Retinal pigment epithelial cell (primary cell): Measurements from ENCODE around the gene CLDN10.
A peak's percentile ranks its signal among the peaks of the same experiment; 100 is the strongest.

ENCODE experiments used
- DNase-seq: peaks from one replicate; pipeline ENCODE4 v3.0.0-alpha.2; 2010; ENCODE audit warnings: low read depth
- H3K4me3 ChIP-seq: 2 replicates; pipeline ENCODE4 v1.5.1; 2011; ENCODE audit warnings: mild to moderate bottlenecking, low read length, control low read depth, moderate library complexity
- TF ChIP-seq, protein P1 (sequence below): conservative IDR thresholded peaks from 2 replicates; pipeline ENCODE4 v1.5.1; 2011; ENCODE audit warnings: low read depth, low read length, control low read depth, inconsistent platforms

CLDN10 gene, protein sequence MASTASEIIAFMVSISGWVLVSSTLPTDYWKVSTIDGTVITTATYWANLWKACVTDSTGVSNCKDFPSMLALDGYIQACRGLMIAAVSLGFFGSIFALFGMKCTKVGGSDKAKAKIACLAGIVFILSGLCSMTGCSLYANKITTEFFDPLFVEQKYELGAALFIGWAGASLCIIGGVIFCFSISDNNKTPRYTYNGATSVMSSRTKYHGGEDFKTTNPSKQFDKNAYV

DNA sequence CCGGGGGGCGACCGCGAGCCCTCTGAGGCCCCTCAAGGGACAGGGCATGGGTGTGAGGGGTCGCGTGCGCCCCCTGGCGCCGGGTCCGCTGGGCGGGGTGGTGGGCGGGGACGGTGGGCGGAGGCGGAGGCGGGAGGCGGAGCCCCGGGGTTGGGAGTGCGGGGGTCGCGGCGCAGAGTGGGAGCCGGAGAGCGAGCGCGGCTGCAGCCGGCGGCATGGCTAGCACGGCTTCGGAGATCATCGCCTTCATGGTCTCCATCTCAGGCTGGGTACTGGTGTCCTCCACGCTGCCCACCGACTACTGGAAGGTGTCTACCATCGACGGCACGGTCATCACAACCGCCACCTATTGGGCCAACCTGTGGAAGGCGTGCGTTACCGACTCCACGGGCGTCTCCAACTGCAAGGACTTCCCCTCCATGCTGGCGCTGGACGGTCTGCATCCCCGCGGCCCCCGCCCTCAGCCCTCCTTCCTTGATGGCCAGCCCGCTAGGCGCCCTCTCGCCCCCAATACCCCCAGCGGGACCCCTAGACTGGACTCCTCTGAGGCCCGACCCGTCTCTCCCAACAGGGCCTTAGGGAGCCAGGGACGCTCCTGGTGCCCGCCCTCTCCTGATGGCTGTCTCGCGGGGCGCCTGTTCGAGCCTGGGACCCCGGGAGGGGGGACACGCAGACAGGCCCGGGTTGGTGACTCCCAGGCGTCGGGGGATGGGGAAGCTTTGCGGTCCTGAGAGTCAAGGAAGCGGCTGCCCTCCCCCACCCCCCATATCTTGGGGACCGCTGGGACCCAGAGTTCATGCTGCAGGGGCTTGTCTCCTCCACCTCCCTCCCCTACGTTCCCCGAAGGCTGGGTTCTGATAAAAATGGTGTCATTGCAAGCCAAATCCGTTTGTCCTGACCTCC, at the start of gene CLDN10:
CLDN10 (plus strand) TSS at position 182 of the 903 bp plus-strand sequence; CDS start at position 216, 34 bp downstream.
- DNase-seq = no peak
- TF ChIP-seq, protein P1, sequence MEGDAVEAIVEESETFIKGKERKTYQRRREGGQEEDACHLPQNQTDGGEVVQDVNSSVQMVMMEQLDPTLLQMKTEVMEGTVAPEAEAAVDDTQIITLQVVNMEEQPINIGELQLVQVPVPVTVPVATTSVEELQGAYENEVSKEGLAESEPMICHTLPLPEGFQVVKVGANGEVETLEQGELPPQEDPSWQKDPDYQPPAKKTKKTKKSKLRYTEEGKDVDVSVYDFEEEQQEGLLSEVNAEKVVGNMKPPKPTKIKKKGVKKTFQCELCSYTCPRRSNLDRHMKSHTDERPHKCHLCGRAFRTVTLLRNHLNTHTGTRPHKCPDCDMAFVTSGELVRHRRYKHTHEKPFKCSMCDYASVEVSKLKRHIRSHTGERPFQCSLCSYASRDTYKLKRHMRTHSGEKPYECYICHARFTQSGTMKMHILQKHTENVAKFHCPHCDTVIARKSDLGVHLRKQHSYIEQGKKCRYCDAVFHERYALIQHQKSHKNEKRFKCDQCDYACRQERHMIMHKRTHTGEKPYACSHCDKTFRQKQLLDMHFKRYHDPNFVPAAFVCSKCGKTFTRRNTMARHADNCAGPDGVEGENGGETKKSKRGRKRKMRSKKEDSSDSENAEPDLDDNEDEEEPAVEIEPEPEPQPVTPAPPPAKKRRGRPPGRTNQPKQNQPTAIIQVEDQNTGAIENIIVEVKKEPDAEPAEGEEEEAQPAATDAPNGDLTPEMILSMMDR = peak; percentile 43
- peak within 1 kb of the TSS; percentile 44 for H3K4me3 ChIP-seq

DNA sequence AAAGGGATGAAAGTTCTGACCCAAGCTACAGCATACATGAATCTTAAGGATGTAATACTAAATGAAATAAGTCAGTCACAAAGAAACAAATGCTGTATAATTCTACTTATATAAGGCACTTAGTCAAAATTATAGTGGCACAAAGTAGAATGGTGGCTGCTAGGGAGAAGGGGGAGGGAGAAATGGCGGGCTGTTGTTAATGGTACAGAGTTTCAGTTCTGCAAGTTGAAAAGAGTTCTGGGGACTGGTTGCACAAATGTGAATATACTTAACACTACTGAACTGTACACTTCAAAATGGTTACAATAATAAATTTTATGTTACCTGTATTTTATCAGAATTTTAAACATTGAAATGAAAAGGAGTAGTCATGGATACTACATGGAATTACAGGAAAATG, 48.9 kb upstream of the CLDN10 start:
- no peak overlapping the region for H3K4me3 ChIP-seq
- TF ChIP-seq, protein P1 = no peak

DNA sequence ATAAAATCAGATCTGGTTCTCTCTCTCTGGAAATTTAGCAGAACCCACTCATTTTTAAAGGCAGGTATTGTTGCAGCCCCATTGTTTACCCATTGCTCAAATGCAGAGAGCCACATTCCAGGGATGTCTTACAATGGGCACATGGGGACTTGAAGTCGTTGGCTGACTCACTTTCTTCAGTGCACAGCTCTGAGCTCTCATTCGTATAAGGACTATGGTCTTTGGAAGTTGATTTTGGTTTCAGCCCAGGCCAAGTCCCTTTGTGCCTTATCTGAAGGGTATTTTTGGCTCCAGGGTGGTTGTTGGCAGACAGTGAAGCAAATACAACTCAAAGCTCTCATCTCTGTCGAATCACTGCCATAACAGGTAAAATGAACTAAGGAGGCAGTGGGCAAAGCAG, 47.3 kb upstream of the CLDN10 start:
- TF ChIP-seq, protein P1 = no peak
- no peak overlapping the region for H3K4me3 ChIP-seq
- DNase-seq = no peak

More for the DNA sequence above, 48.9 kb upstream of the CLDN10 start:
- DNase-seq = no peak

DNA sequence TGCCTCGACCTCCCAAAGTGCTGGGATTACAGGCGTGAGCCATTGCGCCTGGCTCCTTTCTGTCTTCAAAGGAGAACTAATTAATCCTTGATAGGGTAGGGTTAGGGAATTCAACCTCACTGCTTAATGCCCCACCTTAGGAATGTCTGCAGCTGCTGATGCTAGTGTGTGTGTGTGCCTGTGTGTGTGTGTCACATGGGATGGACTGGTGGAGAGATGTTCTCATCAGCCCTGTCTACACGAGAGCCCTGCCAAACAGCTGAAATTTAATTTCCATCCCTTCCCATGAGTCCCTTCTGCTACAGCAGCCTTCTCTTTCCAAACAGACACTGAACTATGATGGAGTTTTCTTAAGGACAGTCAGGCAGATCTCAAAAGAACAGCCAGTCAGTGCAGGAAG, 46.5 kb upstream of the CLDN10 start:
- DNase-seq = no peak
- TF ChIP-seq, protein P1 = no peak
- H3K4me3 ChIP-seq = no peak overlapping the region

DNA sequence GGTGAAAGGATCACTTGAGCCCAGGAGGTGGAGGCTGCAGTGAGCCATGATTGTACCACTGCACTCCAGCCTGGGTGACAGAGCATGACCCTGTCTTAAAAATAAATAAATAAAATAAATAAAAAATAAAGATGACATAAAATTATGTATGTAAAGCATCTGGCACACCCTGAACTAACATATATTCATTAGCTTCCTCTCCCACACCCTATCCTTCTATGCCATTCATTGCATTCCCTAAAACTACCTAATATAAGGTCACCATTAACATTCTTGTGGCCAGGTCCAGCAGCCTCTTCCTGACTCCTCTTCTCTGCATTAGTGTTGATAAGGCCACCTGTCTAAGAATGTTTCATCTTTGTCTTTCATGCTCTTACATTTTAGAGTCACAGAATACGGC, 44.5 kb upstream of the CLDN10 start:
- TF ChIP-seq, protein P1 = no peak
- DNase-seq = no peak
- no peak overlapping the region for H3K4me3 ChIP-seq

DNA sequence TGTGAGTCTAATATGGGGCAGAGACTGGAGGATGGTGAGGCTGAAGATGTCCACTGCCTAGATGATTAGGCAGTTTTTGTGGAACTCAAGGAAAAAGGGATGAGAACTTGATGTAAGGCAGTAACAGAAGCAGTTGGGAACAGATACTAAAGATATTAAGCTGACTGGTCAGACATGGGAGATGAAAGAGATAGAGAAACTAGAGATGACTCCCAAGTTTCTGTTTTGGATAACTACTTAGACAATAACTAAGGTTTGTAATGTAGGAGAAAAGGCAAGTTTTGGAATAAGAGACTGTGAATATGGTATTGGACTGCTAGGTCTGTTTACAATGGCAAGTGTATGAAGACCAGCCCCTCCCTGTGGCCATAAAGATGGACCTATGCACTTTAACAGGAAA, 43.5 kb upstream of the CLDN10 start:
- TF ChIP-seq, protein P1 = no peak
- no peak for DNase-seq
- no peak overlapping the region for H3K4me3 ChIP-seq
